DLD1 (cell line): ENCODE measurements around the gene NACC2.
"Not testable (repeated sequence)": the region's sequence is repeated elsewhere in the genome, so short reads cannot be mapped to it uniquely, and the experiment has no call there.

ENCODE experiments used
- in situ Hi-C: cut with HindIII; loops from 2 replicates; pipeline ENCODE4 v1.10.0; 2017; ENCODE audit warnings: low sequenced_read_pairs

NACC2 gene

DNA sequence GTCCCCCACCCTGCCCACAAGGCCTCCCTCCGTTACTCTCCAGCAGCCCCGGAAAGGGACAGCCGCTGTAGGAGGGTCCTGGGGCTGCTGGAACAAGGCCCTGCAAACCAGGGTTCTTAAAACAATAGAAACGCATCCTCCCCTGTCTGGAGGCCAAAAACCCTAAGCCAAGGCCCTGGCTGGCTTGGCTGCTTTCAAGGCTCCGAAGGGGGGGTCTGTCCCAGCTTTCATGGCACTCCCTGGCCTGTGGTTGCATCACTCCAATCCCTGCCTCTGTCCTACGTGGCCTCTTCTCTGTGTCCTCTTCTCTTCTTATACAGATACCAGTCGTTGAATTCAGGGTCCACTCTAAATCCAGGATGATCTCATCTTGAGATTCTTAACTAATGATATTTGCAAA lies 126.5 kb downstream of the NACC2 start:
- in situ Hi-C loops: no loop called here

DNA sequence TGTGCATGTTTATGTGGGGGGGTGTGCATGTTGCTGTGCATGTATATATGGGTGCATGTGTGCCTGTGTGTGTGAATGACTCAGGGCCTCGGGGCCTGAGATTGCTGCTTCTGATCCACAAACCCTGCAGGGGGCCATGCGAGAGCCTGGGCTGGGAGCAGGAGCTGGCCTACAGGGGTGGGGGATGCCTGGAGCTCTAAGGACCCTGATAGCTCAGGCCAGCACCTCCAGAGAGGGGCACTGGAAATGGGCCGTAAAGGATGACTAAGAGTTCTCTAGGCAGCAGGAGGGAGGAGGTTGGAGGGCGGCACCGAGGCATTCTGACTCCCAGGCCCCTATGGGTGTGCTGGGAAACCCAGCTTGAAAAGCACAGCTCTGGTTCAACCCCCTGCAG lies 127.0 kb downstream of the NACC2 start:
- in situ Hi-C loops: no loop called here

- in situ Hi-C loops: not testable (repeated sequence)
Measured at GRCh38 chr9:135966916-135967260, 128.2 kb downstream of the NACC2 start.

DNA sequence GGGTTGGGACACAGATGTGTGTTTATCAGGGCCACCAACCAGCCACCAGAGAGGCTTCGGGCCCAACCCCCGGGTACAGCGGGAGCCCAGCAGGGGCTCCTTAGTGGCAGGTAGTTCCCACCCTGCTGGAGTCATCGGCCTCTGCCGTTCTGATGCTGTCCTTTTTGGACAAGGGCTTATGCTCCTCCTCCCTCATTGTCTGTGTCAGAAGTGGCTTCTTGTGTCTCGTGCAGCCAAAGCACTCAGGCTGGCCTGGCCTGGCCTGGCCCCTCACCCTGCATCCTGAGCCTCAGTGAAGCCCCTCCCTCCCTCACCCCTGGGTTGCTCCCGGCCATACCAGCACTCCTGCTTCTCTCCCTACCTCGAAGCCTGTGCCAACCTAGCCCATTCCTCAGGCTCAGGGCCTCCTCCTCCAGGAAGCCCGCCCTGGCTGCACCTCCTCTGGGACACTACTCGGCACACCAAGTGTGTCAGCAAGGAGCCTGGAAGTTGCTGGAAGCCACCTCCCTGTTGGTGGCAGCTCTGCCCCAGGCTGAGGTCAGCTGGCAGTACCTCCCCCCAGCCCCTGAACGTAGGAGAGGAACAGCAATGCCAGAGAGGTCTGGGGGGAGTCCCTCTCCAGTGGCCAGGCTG lies 129.8 kb downstream of the NACC2 start:
- in situ Hi-C loops: no loop called here

GRCh38 chr9:135963938-135964337 lies 131.2 kb downstream of the NACC2 start:
- in situ Hi-C loops: no loop called here

DNA sequence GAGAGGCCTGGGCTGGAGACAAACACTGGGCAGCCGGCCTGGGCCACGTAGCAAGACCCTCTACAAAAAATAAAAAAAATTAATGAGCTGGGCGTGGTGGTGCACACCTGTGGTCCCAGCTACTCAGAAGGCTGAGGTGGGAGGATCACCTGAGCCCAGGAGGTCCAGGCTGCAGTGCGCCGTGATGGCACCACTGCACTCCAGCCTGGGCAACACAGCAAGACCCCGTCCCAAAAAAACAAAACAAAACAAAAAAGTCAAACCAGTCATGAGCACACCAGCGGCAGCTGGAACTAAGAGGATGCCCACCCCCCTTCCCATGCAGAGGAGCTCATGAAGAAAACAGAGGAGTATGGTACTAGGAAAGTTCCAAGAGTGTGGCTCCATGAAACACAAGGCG lies 131.8 kb downstream of the NACC2 start:
- in situ Hi-C loops: no loop called here

DNA sequence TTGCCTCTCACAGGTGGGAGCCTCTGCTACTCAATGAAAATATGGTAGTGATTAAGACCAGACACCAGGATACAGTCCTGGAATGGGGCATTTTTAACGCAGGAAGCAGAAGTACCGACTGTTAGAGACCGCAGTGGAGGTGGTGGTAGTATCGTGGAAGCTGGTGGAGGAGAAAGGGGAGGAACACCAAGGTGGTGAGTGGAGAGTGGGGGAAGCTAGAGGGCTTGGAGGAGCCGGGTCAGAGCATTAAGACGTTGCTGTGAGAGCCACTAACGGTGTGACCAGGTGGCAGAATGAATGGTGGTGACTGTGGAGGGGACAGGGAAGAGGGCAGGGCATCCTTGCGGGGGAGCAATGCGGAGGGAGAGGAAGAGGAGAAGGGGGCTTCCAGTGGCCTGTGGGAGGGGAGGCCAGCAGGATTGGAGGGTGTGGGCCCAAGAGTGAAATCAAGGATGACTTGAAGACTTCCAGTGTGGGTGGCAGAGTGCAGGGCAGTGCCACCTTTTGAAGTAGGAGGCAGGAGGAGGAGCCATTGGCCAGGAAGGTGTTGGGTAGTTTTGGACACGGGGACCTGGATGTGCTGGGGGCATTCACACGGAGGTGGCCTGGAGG lies 132.3 kb downstream of the NACC2 start:
- in situ Hi-C loops: no loop called here

DNA sequence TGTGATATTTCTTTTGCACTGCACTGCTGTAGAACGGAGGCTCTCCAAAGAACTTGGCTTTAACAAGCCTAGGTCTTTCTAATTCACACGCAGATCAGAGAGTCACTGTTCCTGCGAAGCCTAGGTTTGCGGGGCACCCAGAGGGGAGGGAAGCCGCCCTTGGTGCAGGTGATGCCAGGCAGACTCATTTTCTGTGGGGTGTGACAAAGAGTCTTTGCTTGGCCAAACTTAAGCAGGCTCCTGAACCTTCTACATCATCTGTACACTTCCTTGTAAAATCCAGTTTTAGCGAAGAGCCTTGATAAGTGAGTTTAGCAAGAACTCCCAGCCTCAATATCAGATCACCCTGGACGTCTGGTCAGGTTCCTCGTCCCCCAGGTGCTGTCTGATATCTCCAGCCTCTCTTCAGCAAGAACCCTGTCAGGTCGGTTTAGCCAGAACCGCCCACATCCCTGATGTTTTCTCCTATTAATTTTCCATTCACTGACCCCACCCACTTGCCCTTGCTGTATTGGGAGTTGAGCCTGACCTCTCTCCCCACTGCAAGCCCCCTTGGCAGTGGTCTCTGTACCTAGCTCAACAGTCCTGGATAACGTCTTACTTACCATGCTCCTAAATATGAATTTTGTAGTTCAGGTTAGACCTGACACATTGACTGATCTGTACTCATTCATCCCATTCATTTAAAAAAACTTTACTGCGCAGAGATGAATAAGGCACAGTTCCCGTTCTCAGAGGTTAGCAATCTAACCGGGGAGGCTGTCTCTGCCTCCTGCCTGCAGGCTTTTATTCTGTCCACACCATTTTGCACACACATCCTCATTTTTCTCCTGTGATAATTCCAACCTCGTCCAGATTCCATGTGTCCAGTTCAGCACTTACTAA lies 133.0 kb downstream of the NACC2 start:
- in situ Hi-C loops: no loop called here

- in situ Hi-C loops: no loop called here
Measured at GRCh38 chr9:135961277-135961715, 133.8 kb downstream of the NACC2 start, which contains the start of gene UBAC1. UBAC1 (minus strand) TSS chr9:135961373; CDS start chr9:135961162, 211 bp downstream.

DNA sequence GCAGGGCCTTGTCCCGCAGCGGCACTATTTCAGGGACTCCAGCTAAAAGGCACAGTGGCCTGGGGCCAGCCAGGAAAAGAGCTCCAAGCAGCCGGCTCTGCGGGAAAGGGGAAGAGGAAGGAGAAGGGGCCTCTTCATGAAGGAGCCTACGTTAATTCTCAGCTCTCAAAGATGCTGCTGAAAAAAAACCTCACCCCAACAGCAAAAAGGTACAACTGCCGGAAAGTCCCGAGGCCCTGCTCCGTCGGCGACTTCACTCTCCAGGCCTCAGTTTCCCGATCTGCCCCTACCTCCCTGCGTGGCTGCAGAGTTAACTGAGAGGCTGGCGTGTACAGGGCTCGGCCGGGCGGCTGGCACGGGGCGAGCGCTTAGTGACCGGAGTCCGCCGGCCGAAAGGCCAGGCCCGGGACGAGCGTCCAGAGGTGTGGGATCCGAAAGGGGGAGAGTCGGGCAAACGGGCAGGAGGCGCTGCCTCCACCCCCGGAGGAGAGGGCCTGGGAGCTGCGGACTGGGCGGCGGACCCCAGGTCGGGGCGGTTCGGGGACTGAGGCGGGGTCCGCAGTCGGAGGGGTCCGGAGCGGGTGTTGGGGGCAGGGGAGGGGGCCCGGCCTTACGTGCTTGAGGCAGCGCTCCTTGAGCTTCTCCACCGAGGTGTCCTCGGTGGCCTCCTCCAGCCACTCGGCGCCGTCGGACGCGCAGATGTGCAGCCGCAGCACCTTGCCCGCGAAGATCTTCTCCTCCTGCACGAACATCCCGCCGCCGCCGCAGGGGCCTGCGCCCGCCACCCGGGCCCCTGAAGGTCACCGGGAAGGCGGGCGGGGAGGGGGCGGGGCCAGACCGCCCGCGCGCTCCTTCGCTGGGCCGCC lies 134.4 kb downstream of the NACC2 start:
- in situ Hi-C loops: no loop called here

- in situ Hi-C loops: no loop called here
Measured at GRCh38 chr9:135959814-135960213, 135.3 kb downstream of the NACC2 start.

DNA sequence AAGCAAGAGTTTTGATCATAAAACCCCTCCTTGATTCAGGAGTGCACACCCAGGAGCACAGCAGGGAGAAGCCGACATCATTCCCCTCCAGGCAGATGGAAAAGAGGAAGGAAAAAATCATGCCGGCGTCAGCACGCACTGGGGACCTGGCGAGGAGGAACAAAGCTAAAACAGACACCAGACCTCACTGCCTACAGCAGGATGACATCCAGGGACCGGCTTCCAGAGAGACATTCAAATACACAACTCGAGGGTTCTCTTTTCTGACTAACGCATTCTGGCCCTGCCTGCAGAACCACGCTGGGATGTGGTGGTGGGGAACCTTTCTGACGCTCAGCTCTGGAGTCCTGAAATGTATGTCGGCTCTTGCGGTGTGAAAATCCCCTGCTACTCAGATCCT lies 136.6 kb downstream of the NACC2 start:
- in situ Hi-C loops: no loop called here

- in situ Hi-C loops: no loop called here
Measured at GRCh38 chr9:135957431-135957830, 137.7 kb downstream of the NACC2 start.

- in situ Hi-C loops: no loop called here
Measured at GRCh38 chr9:135956802-135957174, 138.3 kb downstream of the NACC2 start.
